Tongue (tissue), 2 donors: ENCODE data around the gene GATA3. TPM values are rescaled to one million over a fixed set of nuclear protein-coding genes. Genes with fewer than 3 reads are reported as not detected.
"Not testable (repeated sequence)": the region's sequence is repeated elsewhere in the genome, so short reads cannot be mapped to it uniquely, and the experiment has no call there.

Experiments
- DNase-seq: peaks from one replicate; pipeline ENCODE4 v3.0.0-alpha.2; 2015
- total RNA-seq: library from RNA; depleted of rRNA; stranded (reverse); fragments of >200 nt; gene quantifications from one replicate; pipeline ENCODE4 v1.2.3, GENCODE V29; 2014

The GATA3 gene
- not detected for total RNA-seq

DNA sequence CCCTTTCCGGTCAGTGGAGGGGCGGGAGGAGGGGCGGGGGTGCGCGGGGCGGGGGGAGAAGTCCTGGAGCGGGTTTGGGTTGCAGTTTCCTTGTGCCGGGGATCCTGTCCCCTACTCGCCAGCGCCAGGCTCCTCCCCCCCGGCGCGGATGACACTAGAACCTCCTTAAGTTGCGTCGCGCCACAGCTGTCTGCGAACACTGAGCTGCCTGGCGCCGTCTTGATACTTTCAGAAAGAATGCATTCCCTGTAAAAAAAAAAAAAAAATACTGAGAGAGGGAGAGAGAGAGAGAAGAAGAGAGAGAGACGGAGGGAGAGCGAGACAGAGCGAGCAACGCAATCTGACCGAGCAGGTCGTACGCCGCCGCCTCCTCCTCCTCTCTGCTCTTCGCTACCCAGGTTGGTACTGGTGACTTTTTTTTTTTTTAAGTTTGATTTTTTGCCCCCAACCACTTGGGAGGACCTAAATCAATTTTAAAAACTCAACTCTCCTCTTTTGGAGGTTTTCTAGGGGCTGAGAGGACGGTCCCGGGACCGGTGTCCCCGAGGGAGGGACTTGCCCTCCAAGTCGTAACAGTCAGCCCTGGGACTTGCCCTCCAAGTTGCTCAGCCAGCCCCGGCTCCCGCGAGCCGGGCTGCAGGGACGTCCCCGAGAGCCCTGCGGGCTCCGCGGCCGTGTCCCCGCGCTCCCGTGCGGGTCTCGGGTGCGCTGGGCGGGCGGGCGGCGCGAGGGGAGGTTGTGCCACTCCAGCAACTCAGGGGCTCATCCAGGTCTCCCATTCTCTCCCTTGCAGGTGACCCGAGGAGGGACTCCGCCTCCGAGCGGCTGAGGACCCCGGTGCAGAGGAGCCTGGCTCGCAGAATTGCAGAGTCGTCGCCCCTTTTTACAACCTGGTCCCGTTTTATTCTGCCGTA lies at the start of gene GATA3:
Gene GATA3, plus strand, starts transcription at position 195 of the 914 bp plus-strand sequence. CDS start 968 bp downstream, outside the sequence.
- peak; percentile 83 for DNase-seq

DNA sequence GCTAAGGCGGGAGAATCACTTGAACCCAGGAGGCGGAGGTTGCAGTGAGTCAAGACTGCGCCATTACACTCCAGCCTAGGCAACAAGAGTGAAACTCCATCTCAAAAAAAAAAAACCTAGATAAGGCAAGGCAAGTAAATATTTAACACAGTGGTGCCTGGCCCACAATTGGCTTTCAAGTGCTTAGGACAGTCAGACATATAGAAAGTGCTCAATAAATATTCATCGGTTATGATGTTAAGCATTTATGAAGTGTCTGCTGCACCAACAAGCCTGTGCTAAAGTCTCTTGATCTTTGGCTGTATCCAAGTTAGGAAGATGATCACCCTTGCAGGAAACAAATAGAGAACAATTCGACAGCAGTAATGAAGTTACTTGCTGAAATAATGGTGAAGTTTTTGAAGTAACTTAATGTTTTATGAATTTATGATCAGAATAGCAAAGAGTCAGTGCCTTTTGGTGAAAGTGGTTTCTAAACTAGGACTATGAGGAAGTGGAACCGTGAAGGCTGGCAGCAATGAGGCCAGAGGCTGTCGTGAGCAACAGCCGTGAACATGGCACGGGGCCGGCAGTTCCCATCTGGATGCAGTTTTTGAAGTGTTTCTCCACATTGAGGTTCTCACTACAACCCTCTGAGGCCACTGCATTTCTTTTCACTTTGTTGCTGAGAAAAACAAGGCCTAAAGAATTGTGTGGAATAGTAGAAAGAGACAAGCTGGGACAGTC lies 48.1 kb upstream of the GATA3 start:
- no peak for DNase-seq

DNA sequence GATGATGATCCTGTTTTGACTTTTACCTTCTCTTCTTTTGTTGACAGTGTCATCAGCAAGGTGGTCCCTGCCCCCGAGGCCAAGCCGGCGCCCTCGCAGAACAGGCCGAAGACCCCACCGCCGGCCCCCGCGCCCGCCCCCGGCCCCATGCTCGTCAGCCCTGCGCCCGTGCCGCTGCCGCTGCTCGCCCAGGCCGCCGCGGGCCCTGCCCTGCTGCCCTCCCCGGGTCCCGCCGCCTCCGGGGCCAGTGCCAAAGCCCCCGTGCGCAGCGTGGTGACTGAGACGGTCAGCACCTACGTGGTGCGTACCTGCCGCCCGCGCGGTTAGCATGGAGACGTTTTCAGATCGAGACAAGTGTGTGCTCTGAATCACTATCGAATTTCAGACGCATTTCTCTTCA lies 45.5 kb upstream of the GATA3 start:
- DNase-seq, result no peak

DNA sequence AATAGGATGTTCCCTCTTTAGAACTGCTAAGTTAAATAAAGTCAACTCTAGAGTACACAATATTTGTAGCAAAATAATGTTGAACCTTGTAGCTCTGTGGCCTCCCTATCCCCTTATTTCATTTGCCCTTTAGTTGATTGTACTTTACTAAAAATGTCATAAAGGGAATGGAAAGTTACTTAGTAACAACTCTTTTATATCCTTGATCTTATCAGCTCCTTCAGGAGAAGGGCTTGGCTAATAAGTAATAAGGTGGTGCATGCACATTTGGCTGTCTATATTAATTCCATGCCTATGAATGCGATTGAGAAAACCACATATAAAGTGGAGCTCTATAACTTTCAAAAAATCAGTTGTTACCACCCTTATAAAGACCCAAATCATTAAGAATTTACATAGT lies 41.5 kb upstream of the GATA3 start:
- no peak for DNase-seq

DNA sequence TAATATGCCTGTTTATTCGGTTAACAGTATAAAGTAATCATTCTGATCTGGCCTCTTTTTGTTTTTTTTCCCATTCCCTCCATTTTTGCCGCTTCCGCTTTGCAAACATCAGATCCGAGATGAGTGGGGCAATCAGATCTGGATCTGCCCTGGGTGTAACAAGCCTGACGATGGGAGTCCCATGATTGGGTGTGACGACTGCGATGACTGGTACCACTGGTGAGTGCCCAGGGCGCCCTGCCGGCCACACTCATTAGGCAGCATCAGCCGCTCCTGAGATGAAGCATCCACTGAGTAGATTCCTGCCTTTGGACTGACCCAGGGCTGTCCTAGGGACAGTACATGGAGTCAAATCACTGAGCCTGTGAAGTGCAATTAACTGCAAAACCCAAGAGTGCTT lies 40.9 kb upstream of the GATA3 start:
- no peak for DNase-seq

DNA sequence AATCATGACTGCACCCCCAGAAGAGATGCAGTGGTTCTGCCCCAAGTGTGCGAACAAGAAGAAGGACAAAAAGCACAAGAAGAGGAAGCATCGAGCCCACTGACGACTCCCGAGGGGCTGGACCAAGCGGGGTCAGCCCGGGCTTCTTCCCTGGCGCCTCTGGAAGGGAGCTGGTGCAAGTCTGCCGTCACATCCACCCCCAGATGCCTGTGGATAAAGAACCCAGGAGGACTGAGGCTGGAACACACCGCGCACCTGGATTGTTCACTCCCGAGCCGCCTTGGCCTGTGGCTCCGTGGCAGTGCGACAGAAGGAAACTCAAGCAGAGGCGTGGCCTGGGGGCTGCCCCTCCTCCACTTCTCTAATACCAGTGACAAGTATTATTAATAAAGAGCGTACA lies 39.8 kb upstream of the GATA3 start:
- DNase-seq, result no peak

DNA sequence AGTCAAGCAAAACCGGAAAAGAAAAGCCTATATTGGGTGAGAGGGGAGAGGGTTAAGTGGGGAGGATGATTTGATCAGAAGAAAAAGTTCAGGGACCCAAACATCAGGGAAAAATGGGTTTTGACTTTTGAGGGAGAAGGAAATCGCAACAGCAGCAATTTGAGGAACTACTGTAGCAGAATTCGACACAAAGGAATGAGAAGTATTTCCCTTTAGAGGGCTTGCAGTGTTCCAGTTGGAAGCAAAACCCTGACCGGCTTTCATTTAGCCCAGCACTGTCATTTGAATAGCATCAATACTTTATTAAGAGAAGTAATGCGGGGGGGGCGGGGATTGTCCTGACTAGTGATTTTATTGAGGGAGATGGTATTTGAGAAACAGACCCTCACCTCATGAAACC lies 37.2 kb upstream of the GATA3 start:
- no peak for DNase-seq

DNA sequence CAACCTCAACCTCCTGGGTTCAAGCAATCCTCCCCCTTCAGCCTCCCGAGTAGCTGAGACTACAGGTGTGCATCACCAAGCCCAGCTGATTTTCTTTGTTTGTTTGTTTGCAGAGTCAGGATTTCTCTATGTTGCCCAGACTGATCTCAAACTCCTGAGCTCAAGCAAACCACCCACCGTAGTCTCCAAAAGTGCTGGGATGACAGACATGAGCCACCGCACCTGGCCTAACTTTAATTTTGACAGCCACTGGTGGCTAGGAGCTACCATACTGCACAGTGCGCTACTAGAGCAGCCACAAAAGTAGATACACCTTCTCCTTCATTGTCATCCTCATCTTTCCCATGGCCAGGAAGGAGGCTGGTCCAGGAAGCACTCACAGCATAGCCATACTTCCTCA lies 31.2 kb upstream of the GATA3 start:
- DNase-seq, result no peak

DNA sequence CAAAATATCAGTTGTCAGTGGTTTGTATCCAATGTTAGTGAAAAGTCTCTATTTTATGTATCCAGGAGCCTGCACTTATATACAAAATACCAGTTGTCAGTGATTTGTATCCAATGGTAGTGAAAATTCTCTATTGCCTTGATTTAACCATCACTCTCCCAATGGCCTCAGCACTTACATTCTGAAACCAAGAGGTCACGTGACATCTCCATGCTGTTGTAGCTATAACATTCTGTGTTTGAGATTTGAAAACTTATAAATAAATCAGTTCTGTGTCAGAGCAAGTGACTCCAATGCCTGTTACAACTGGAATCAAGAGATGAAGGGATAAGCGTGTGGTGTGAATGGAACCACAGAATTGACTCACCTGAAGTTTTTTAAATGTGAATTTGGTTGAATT lies 30.6 kb upstream of the GATA3 start:
- no peak for DNase-seq

DNA sequence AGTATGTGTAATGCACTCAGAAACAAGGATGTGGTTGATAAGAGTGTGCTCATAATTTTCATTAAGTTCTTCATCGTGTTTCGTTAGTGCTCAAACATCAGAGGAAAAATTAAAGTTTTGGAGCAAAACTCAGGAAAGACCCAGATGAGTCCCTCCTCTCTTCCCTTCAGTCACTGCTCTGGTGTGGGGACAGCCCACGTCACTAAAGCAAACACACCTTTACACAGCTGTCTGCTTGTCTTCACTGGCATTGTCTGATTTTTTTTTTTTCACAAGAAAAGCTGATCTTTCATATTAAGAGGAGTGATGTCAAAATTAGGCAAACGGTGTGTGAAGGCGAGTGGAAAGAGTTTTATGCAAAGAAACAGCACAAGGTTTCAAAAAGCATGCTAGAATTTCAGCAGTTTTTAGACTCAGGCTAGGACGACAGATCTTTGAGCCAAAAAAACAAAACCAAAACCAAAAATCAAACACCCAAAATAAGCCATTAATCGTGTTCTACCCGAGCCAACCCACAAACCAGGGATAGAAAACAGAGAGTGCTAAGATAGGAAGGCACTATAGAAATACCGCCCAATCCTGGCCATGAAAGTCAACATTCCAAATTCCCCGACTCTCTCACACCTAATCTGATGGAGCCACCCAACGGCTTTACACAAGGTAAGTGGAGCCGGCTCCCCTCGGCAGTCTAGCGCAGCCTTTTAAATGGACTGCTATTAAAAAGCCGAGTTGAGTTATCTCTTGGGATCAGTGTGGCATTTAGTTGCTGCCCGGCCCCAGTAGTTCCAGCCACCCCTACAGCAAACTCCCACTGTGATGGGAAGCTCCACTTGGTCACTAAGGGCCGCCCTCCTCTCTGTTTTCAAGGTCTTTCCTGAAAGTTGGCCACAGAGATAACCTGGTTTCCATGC lies 27.9 kb upstream of the GATA3 start:
- no peak for DNase-seq

DNA sequence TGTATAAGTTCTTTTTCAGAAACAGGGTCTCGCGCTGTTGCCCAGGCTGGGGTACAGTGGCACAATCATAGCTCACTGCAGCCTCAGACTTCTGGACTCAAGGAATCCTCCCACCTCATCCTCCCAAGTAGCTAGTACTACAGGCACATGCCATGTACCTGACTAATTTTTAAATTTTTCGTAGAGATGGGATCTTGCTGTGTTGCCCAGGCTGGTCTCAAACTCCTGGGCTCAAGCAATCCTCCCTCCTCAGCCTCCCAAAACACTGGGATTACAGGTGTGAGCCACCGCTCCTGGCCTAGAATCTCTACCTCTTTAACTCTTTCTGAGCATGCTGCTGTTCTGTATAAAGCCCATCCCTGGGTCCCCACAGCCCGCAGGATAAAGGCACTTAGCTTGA lies 23.3 kb upstream of the GATA3 start:
- not testable (repeated sequence) for DNase-seq

DNA sequence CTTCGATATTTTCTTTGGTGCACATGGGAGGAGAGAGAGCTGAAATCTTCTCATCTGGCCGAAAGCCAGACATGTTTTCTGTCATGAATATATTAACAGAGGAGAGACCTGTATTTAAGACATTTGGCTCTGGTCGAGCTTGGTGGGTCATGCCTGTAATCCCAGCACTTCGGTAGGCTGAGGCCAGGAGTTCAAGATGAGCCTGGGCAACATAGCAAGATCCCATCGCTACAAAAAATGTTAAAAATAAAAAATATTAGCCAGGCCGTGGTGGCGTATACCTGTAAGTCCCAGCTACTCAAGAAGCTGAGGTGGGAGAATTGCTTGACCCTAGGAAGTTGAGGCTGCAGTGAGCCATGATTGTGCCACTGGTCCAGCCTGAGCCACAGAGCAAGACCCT lies 21.9 kb upstream of the GATA3 start:
- DNase-seq, result no peak

DNA sequence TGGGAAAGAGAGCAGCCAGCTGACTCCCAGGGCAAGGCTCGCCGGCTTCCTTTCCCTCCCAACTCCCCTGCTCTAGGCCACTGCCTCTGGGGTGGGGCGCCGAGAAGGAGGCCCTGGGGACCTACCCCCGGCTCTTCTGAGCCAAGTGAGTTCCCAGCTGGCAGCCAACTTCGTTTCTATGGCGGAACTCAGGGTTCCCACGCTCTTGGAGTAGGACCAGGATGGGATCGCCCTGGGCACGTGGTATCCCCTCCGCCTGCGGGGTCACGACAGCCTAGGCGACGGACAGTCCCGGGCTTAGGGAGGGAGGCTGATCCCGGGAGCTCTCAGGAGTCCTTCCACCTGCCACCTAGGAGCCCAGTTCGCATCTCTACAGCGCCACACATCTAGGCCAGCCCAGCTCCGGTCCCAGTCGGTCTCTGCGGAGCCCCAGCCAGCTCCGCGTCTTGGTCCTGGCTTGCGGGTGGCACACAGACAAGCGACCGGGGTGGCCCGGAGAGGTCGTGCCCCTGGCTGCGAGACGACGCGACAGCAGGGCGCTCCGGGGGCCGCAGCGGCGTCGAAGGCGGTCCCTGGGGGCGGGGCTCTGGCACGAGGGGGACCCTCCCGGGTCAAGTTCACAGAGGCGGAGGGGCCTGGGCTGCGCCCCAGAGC lies 20.5 kb upstream of the GATA3 start:
- DNase-seq, result no peak

DNA sequence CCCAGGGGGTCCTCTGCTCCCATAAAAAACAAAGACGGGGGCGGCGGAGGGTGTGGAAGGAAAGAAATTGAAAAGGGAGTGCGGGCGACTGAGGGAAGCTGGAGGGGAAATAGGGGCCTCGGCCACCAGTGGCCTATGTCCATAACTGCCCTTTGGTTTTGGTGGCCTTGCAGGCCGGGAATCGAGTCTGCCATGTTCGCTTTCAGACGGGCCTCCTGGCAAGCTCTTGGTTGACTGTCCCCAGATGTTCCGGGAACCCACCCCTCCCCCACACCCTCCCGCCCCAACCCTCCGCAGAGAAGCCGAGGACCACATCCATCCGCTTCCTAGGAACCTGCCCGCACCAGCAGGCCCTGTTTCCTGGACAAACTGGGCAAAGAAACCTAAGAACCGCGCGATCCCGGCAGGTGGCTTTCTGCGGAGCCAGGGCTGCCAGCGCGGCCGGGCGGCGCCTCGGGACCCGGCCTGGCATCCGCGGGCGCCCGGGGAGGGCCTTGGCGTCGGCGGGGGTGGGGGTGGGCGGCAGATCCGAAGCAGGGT lies 20.0 kb upstream of the GATA3 start:
- DNase-seq, result peak; percentile 13

DNA sequence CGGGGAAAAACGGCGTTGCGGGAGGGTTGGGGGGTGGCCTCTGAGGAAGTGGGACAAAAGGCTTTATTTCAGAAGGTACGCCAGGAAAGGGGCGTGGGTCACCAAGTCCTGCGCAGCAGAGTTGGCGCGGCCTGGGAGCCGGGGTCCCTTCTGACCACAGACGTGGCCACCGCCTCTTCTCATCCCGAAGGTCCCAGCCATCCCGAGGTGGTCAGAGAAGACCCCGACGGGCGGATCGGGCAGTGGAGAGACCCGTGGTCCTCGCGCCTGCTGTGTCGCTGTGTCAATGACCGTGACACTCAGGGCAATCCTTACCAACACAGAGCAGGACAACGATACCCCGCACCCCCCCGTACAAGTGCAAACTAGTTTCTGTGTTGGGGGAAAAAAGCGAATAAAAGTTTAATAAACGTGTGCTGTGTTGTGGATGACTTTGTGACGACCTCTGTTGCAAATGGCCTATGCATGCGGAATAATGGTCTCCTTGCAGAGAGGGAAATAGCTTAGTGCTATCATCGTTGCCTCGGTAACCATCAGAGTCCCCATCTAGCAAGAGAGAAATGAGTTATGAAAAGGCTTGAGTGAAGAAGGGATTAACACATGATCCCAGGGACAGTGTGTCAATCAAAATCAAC lies 19.4 kb upstream of the GATA3 start:
- DNase-seq, result peak; percentile 31

DNA sequence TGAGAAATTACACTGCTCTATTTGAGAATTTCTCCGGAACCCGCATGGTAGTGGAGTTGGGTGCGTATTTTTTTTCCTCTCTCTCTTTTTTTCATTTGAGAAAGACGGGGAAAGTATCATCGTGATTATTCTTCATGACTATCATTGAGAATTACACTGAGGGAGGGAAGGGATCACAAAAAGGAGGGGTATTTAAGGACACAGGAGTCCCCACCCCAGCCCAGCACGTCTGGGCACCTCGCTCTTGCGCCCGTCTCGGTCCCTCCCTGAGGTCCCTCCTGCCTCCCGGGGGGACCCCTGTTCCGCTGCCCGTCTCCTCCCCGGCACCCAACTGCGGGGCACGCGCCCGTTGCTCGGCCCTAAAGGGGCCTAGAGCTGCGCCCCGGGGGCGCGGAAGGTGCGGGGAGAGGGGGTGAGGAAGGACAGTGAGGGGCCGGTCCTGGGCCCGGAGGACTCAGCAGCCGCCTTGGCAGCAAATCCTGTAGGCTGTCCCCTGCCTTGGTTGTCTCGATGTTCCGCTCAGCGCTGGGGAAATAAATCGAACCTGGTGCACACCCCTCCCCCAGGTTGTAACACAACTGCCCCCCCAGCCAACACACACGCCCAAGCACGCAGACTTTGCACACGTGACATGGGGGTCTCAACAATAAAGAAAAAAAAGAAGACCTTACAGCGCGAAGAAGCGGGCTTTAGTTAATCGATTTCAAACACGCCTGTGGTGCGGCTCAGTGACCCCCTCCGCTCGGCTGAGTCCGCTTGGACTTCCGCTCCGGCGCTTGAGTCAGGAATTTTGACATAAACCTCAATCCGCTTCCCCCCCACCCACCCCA lies 18.6 kb upstream of the GATA3 start:
- DNase-seq, result no peak

DNA sequence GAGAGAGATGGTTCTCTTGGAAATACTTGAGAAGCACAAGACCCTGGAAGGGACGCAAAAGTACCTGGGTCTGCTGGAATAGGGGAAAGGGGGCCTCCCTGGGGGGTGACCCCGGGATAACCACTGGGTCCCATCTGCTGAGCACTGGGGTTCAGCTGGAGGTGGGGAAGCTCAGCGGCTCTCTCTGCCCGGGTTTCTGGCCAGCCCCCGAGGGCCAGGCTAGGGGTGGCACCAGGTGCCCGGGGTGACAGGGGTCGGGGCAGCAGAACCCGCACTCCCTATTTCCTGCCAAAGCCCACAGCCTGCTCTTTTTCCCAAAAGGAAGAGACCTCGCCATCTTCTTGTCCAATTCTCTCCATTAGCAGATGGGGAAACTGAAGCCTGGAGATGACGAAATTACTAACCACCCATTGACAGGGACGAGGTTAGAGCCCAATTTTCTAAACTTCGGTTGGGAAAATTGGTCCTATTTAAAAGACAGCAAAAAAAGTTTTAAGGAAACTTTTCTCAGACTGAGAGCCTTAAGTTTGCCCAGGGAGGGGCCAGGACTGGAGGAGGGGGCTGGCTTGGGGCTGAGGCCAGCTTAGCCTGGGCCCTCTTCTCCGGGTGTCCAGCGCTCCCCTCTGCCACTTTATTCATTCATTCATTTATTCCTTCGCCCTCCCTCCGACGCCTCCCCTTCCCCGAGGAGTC lies 17.8 kb upstream of the GATA3 start:
- no peak for DNase-seq

DNA sequence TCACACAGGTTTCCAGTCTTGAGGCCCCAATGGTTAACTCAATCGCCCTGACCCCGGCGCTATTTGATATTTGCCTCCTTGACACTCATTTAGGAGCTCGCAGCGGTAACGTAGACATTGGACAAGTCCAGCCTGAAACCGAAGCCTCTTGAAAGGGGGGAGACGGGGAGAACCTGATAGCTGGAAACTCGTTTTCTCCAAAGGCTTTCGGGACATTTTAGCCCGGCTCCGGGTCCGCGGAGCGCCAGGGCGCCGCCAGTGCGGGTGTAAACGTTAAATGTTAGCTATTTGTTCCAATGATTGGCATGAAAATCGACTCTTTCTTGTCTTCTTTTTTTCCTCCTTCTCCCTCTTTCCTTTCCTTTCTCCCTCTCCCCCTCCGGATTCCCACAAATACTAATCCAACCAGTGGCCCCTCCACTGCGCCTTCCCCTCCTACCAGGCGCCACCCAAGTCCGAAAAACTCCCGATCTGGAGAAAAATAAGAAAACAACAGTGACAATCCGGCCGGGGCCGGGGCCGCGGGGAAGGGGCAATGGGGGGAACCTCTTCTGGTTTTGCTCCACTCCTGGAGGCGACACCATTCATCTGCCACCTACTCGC lies 17.2 kb upstream of the GATA3 start:
- DNase-seq, result no peak
